SK-N-SH treated with all-trans-retinoic acid at 6 μM for 48 hours (cell line): ENCODE results near the gene ATAD3B.
"Not testable (repeated sequence)": the region's sequence is repeated elsewhere in the genome, so short reads cannot be mapped to it uniquely, and the experiment has no call there.

ENCODE experiments used
- ATAC-seq: fragments of 200-7000 bp; cut with Tn5 transposase; 3 replicates; pipeline ENCODE4 v1.9.1; 2020; ENCODE audit warnings: mild to moderate bottlenecking, moderate library complexity
- ARNTL ChIP-seq: fragments of 450-650 bp; formaldehyde crosslinking; IDR thresholded peaks from 2 replicates; pipeline ENCODE4 v1.5.0; 2020; ENCODE audit warnings: low read depth, mild to moderate bottlenecking, moderate library complexity, borderline replicate concordance
- CREB5 ChIP-seq: fragments of 250-450 bp; sonication (Bioruptor Pico); IDR thresholded peaks from 2 replicates; pipeline ENCODE4 v1.5.1; 2020; ENCODE audit warnings: low read depth, mild to moderate bottlenecking, moderate library complexity
- CSDC2 ChIP-seq: fragments of 250-450 bp; sonication (Bioruptor Pico); IDR thresholded peaks from 2 replicates; pipeline ENCODE4 v1.5.0; 2020; ENCODE audit warnings: mild to moderate bottlenecking, moderate library complexity
- ISL1 ChIP-seq: fragments of 250-450 bp; sonication (Bioruptor Pico); IDR thresholded peaks from 2 replicates; pipeline ENCODE4 v2.1.2; 2022; ENCODE audit warnings: mild to moderate bottlenecking, moderate library complexity
- OSR1 ChIP-seq: fragments of 250-450 bp; sonication (Bioruptor Pico); IDR thresholded peaks from 2 replicates; pipeline ENCODE4 v1.8.0; 2022; ENCODE audit warnings: moderate library complexity, mild to moderate bottlenecking, inconsistent platforms
- PATZ1 ChIP-seq: fragments of 250-450 bp; sonication (Bioruptor Pico); IDR thresholded peaks from 2 replicates; pipeline ENCODE4 v1.8.0; 2020; ENCODE audit warnings: mild to moderate bottlenecking, moderate library complexity, borderline replicate concordance
- POU6F1 ChIP-seq: fragments of 250-450 bp; sonication (Bioruptor Pico); IDR thresholded peaks from 2 replicates; pipeline ENCODE4 v1.8.0; 2021; ENCODE audit warnings: low read depth, mild to moderate bottlenecking, moderate library complexity, borderline replicate concordance
- PPARA ChIP-seq: fragments of 250-450 bp; sonication (Bioruptor Pico); IDR thresholded peaks from 2 replicates; pipeline ENCODE4 v1.5.0; 2020; ENCODE audit warnings: mild to moderate bottlenecking, borderline replicate concordance
- RARB ChIP-seq: fragments of 250-450 bp; sonication (Bioruptor Pico); IDR thresholded peaks from 2 replicates; pipeline ENCODE4 v1.8.0; 2021; ENCODE audit warnings: mild to moderate bottlenecking, moderate library complexity
- SNAI2 ChIP-seq: fragments of 250-450 bp; sonication (Bioruptor Pico); IDR thresholded peaks from 2 replicates; pipeline ENCODE4 v1.5.0; 2020; ENCODE audit warnings: mild to moderate bottlenecking, moderate library complexity
- TCF4 ChIP-seq: fragments of 250-450 bp; sonication (Bioruptor Pico); IDR thresholded peaks from 2 replicates; pipeline ENCODE4 v1.8.0; 2021; ENCODE audit warnings: mild to moderate bottlenecking, moderate library complexity, borderline replicate concordance
- TOX ChIP-seq: fragments of 250-450 bp; sonication (Bioruptor Pico); IDR thresholded peaks from 2 replicates; pipeline ENCODE4 v1.8.0; 2021; ENCODE audit warnings: mild to moderate bottlenecking, moderate library complexity, borderline replicate concordance
- TSHZ2 ChIP-seq: fragments of 250-450 bp; sonication (Bioruptor Pico); IDR thresholded peaks from 2 replicates; pipeline ENCODE4 v1.5.0; 2020; ENCODE audit warnings: mild to moderate bottlenecking, moderate library complexity
- ZC3H10 ChIP-seq: fragments of 250-450 bp; sonication (Bioruptor Pico); IDR thresholded peaks from 2 replicates; pipeline ENCODE4 v1.5.1; 2021; ENCODE audit warnings: mild to moderate bottlenecking, moderate library complexity
- ZFP3 ChIP-seq: fragments of 250-450 bp; sonication (Bioruptor Pico); IDR thresholded peaks from 2 replicates; pipeline ENCODE4 v1.5.0; 2020; ENCODE audit warnings: mild to moderate bottlenecking, moderate library complexity
- ZFP30 ChIP-seq: fragments of 450-650 bp; formaldehyde crosslinking; IDR thresholded peaks from 2 replicates; pipeline ENCODE4 v1.5.0; 2022; ENCODE audit warnings: mild to moderate bottlenecking, moderate library complexity
- ZNF565 ChIP-seq: fragments of 450-650 bp; formaldehyde crosslinking; conservative IDR thresholded peaks from 2 replicates; pipeline ENCODE4 v1.5.0; 2020; ENCODE audit warnings: low read depth, mild to moderate bottlenecking, moderate library complexity
- ZNF70 ChIP-seq: fragments of 450-650 bp; formaldehyde crosslinking; IDR thresholded peaks from 2 replicates; pipeline ENCODE4 v1.5.0; 2020; ENCODE audit warnings: mild to moderate bottlenecking, moderate library complexity
- ZNF8 ChIP-seq: fragments of 450-650 bp; formaldehyde crosslinking; IDR thresholded peaks from 2 replicates; pipeline ENCODE4 v1.5.0; 2020; ENCODE audit warnings: mild to moderate bottlenecking, moderate library complexity

The ATAD3B gene

GRCh38 chr1:1442069-1442770, 29.3 kb upstream of the ATAD3B start:
- TF ChIP-seq TCF4 (CRISPR knock-in tag) (no peak), ZC3H10 (CRISPR knock-in tag) (no peak), RARB (CRISPR knock-in tag) (no peak), ARNTL (no peak)
- no peak for ATAC-seq

GRCh38 chr1:1446631-1447030, 24.9 kb upstream of the ATAD3B start:
- ATAC-seq, result not testable (repeated sequence)

GRCh38 chr1:1449099-1449739, 22.3 kb upstream of the ATAD3B start, which contains the start of gene ATAD3C:
Gene ATAD3C, plus strand, starts transcription at chr1:1449689. Its CDS starts 995 bp downstream, at chr1:1450684.
- TF ChIP-seq PPARA (CRISPR knock-in tag), result no peak
- no peak for TF ChIP-seq TOX (CRISPR knock-in tag)
- no peak for TF ChIP-seq RARB (CRISPR knock-in tag)
- TF ChIP-seq ZNF70 (CRISPR knock-in tag), result no peak
- no peak for TF ChIP-seq ZNF565 (CRISPR knock-in tag)
- TF ChIP-seq TCF4 (CRISPR knock-in tag), result no peak
- no peak for TF ChIP-seq CREB5 (CRISPR knock-in tag)
- TF ChIP-seq POU6F1, result no peak
- no peak for TF ChIP-seq CSDC2
- TF ChIP-seq ISL1 (CRISPR knock-in tag), result no peak
- no peak for TF ChIP-seq ZNF8
- no peak for TF ChIP-seq OSR1 (CRISPR knock-in tag)
- no peak for TF ChIP-seq SNAI2
- no peak for TF ChIP-seq PATZ1 (CRISPR knock-in tag)
- TF ChIP-seq TSHZ2 (CRISPR knock-in tag), result no peak
- no peak for TF ChIP-seq ZFP30 (CRISPR knock-in tag)
- no peak for ATAC-seq

GRCh38 chr1:1450616-1451015, 20.9 kb upstream of the ATAD3B start:
- ATAC-seq, result not testable (repeated sequence)

- ATAC-seq, result no peak
- TF ChIP-seq ZC3H10 (CRISPR knock-in tag), result no peak
- TF ChIP-seq ZFP30 (CRISPR knock-in tag), result no peak
- no peak for TF ChIP-seq RARB (CRISPR knock-in tag)
- TF ChIP-seq ZNF8, result no peak
- TF ChIP-seq ZFP3 (CRISPR knock-in tag), result no peak
- no peak for TF ChIP-seq ZNF70 (CRISPR knock-in tag)
- TF ChIP-seq TSHZ2 (CRISPR knock-in tag), result no peak
- TF ChIP-seq CSDC2, result no peak
- TF ChIP-seq TOX (CRISPR knock-in tag), result no peak
- TF ChIP-seq PPARA (CRISPR knock-in tag), result no peak
- TF ChIP-seq CREB5 (CRISPR knock-in tag), result no peak
- no peak for TF ChIP-seq ARNTL
- no peak for TF ChIP-seq ZNF565 (CRISPR knock-in tag)
These were observed 19.7 kb upstream of the ATAD3B start for GRCh38 chr1:1451696-1452364.
